GM12878 (cell line): Measurements from ENCODE around the gene TTC38. TPM values are rescaled to one million over a fixed set of nuclear protein-coding genes. Genes with fewer than 3 reads are reported as not detected.

ENCODE experiments used
- ATAC-seq: fragments of 200-7000 bp; cut with Tn5 transposase; 3 replicates; pipeline ENCODE4 v1.9.1; 2020; ENCODE audit warnings: mild to moderate bottlenecking, moderate library complexity
- BruUV-seq: library from RNA; stranded (reverse); fragments of 400-500 nt; replicated peaks from 2 replicates; lab custom pipeline; 2021; lab: Mats Ljungman, UMichigan
- CTCF ChIA-PET: fragments of 300-600 bp; sonication (Branson Sonifier 250); formaldehyde crosslinking; extraction: SDS; loops from one replicate; lab custom pipeline; 2021; ENCODE audit warnings: inconsistent platforms; lab: Yijun Ruan, JAX
- POLR2A ChIA-PET: fragments of 350-600 bp; formaldehyde crosslinking; extraction: SDS; loops from one replicate; lab custom pipeline; 2021; ENCODE audit warnings: inconsistent platforms; lab: Charles Lee
- RAD21 ChIA-PET: fragments of 300-600 bp; sonication (Branson Sonifier 250); formaldehyde crosslinking; loops from one replicate; lab custom pipeline; 2023; ENCODE audit warnings: antibody characterized with exemption; ENCODE audit not compliant: unreplicated experiment; lab: Charles Lee
- SMC1A ChIA-PET: fragments of 300-600 bp; sonication (Branson Sonifier 250); formaldehyde crosslinking; loops from one replicate; lab custom pipeline; 2023; ENCODE audit not compliant: unreplicated experiment, uncharacterized antibody; lab: Charles Lee
- DNase-seq: peaks from one replicate; pipeline ENCODE4 v3.0.0-alpha.2; 2011; ENCODE audit warnings: low read depth, low spot score
- FAIRE-seq: peaks from 3 replicates; lab custom pipeline; 2011; peaks lifted over from hg19 to GRCh38; lab: Jason Lieb, UNC
- H2AFZ ChIP-seq: 2 replicates; pipeline ENCODE4 v1.6.0; 2011; ENCODE audit warnings: low read depth, low read length, control low read depth; ENCODE audit not compliant: control insufficient read depth
- H3K27ac ChIP-seq: 2 replicates; pipeline ENCODE4 v1.5.1; 2011; ENCODE audit warnings: control low read depth; ENCODE audit not compliant: control insufficient read depth, insufficient read depth
- H3K27me3 ChIP-seq, 2 experiments: replicated peaks in 1 of 2; 2 replicates each; pipeline versions ENCODE4 v1.6.0 to v1.6.1; 2011; ENCODE audit warnings: low read length in 1 of 2; ENCODE audit not compliant: control insufficient read depth in 2 of 2, insufficient read depth in 2 of 2
- H3K36me3 ChIP-seq, 2 experiments: 2 replicates each; pipeline ENCODE4 v1.5.1; 2011; ENCODE audit warnings: low read length in 1 of 2; ENCODE audit not compliant: control insufficient read depth in 2 of 2, insufficient read depth in 2 of 2
- H3K4me1 ChIP-seq: 2 replicates; pipeline ENCODE4 v1.6.1; 2011; ENCODE audit warnings: mild to moderate bottlenecking, low read length, moderate library complexity, mixed read lengths; ENCODE audit not compliant: control insufficient read depth, insufficient read depth
- H3K4me2 ChIP-seq: 2 replicates; pipeline ENCODE4 v1.6.0; 2011; ENCODE audit warnings: control low read depth; ENCODE audit not compliant: control insufficient read depth, insufficient read depth
- H3K4me3 ChIP-seq: fragments of 200-600 bp; sonication (generic); 2 replicates; pipeline ENCODE4 v1.5.1; 2016
- H3K79me2 ChIP-seq: 2 replicates; pipeline ENCODE4 v1.6.0; 2011; ENCODE audit warnings: low read length; ENCODE audit not compliant: control insufficient read depth, insufficient read depth
- H3K9ac ChIP-seq: 2 replicates; pipeline ENCODE4 v1.8.0; 2011; ENCODE audit warnings: low read length, control low read depth, mixed read lengths; ENCODE audit not compliant: control insufficient read depth, insufficient read depth
- H3K9me3 ChIP-seq: replicated peaks from 3 replicates; pipeline ENCODE4 v1.5.1; 2011; ENCODE audit warnings: mild to moderate bottlenecking, low read length; ENCODE audit not compliant: control insufficient read depth, insufficient read depth
- H4K20me1 ChIP-seq: 2 replicates; pipeline ENCODE4 v1.6.0; 2011; ENCODE audit not compliant: control insufficient read depth, insufficient read depth
- MYB ChIP-seq: fragments of 150-350 bp; IDR thresholded peaks from 2 replicates; pipeline ENCODE4 v1.6.1; 2014; ENCODE audit warnings: mild to moderate bottlenecking, low read depth, low read length, borderline replicate concordance
- POLR2AphosphoS2 ChIP-seq: IDR thresholded peaks from 2 replicates; pipeline ENCODE4 v1.6.1; 2011; ENCODE audit warnings: low read depth, mild to moderate bottlenecking, low read length, improper control_type of control experiment, moderate library complexity
- STAT3 ChIP-seq: IDR thresholded peaks from 2 replicates; pipeline ENCODE4 v1.6.1; 2011; ENCODE audit warnings: low read depth, low read length, improper control_type of control experiment
- WGBS: methylation state at CpG from one replicate; pipeline ENCODE4 v1.1.6; 2016; ENCODE audit warnings: low lambda C conversion rate; ENCODE audit not compliant: insufficient replicate concordance, insufficient coverage; ENCODE audit errors: missing lambda C conversion rate; 5-methylcytosine and 5-hydroxymethylcytosine counted together
- in situ Hi-C: fragments of 300-500 bp; cut with MboI; formaldehyde crosslinking; loops from 9 replicates; pipeline ENCODE4 v1.14.3; 2018; ENCODE audit warnings: mixed read lengths
- intact Hi-C: fragments of 100-400 bp; cut with micrococcal nuclease; formaldehyde crosslinking; loops from one replicate; pipeline ENCODE4 v1.14.2; 2022; ENCODE audit not compliant: unreplicated experiment
- polyA plus RNA-seq, 11 experiments: library from polyadenylated mRNA; depleted of rRNA in 4 of 11; unstranded in 6 of 11; stranded (reverse) in 5 of 11; fragments of >200 nt; fragmentation: Nextera tagmentation in 4 of 11; fragmentation: Illumina TruSeq in 1 of 11; extraction: Ambion mirVana in 4 of 11; extraction: Trizol in 1 of 11; gene quantifications; 1 replicate in 1 of 11; 2 replicates in 10 of 11; pipeline versions ENCODE4 v1.2.1 to v1.2.3, GENCODE V29; 2011 to 2016; ENCODE audit warnings: inconsistent platforms in 2 of 11, missing spikeins in 2 of 11, low read depth in 1 of 11
- total RNA-seq, 4 experiments: library from RNA; depleted of rRNA in 3 of 4; stranded (reverse); fragments of >200 nt in 3 of 4; fragmentation: Illumina TruSeq in 1 of 4; extraction: Trizol in 1 of 4; gene quantifications; 2 replicates each; pipeline versions ENCODE4 v1.2.1 to v1.2.3, GENCODE V29; 2013 to 2021
- TF ChIP-seq, protein P1 (sequence below): fragments of 450-650 bp; IDR thresholded peaks from 2 replicates; pipeline ENCODE4 v1.6.1; 2014; ENCODE audit warnings: mild to moderate bottlenecking
- TF ChIP-seq, protein P2 (sequence below), 3 experiments: IDR thresholded peaks in 2 of 3; conservative IDR thresholded peaks in 1 of 3; 2 replicates each; pipeline ENCODE4 v1.5.1; 2011; ENCODE audit warnings: low read depth in 3 of 3, low read length in 3 of 3, mild to moderate bottlenecking in 3 of 3, control low read depth in 2 of 3, moderate library complexity in 2 of 3, inconsistent platforms in 1 of 3, mixed read lengths in 1 of 3; ENCODE audit not compliant: control insufficient read depth in 2 of 3, insufficient read depth in 1 of 3; ENCODE audit errors: extremely low read depth in 1 of 3

TTC38 gene
- total and polyA plus RNA-seq, 10 of the 15 experiments (the other 5 are each of a cell fraction or from before 2014, with no cell fraction given) = 0.58 to 39.9 (median 13.0) TPM

DNA sequence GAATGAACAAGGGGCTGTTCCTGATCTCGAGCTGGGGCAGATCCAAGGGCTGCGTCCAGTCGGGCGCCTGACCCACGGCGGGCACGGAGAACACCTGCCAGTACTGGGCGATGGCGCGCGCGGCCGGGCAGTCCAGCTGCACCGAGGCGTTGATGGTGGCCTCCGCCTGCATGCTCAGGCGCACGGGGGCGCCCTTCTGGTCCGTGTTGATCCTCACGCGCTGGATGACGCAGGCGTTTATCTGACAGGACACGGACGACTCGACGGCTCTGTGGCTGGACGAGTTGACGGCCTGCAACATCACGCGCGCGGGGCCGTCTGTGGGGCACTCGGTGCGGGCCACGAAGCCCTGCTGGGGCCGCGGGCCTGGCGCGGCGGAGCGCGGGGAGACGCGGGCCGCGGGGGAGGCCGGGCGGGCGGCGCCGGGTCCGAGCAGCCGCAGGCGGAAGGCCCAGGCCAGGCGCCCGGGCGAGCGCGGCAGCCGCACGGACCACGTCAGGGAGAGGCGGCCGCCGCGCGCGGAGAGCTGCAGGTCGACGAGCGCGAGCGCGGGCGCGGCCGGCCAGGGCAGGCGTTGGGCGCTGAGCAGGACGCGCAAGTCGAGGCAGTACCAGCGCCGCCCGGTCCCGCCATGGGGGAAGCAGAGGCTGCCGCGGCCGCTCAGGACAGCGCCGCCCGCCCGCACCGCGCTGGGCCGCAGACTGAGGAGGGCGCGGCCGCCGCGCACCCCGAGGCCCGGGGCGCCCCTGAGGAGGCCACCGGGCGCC lies 5.2 kb upstream of the TTC38 start:
- H3K27ac ChIP-seq = no peak overlapping the region
- H3K4me1 ChIP-seq = no peaks in the 10 kb centered on the region
- no peak overlapping the region for H3K4me3 ChIP-seq
- RAD21 ChIA-PET = no interaction called here
- CTCF ChIA-PET = no interaction called here
- POLR2A ChIA-PET = no interaction called here
- H3K9ac ChIP-seq = no peak overlapping the region
- FAIRE-seq (no peak), DNase-seq (no peak), ATAC-seq (no peak)
- H3K4me2 ChIP-seq = no peak overlapping the region
- WGBS = 79% methylated on average over 54 of the region's 109 CpGs
- no peaks in the 10 kb centered on the region for H3K79me2 ChIP-seq
- H4K20me1 ChIP-seq = no peaks in the 10 kb centered on the region
- SMC1A ChIA-PET = no interaction called here
- peaks cover 10% of the 10 kb centered on the region; the same call in 2 of the 3 replicates for H3K9me3 ChIP-seq
- no peak overlapping the region for H2AFZ ChIP-seq
- in situ Hi-C loops = no loop called here
- TF ChIP-seq, protein P1, sequence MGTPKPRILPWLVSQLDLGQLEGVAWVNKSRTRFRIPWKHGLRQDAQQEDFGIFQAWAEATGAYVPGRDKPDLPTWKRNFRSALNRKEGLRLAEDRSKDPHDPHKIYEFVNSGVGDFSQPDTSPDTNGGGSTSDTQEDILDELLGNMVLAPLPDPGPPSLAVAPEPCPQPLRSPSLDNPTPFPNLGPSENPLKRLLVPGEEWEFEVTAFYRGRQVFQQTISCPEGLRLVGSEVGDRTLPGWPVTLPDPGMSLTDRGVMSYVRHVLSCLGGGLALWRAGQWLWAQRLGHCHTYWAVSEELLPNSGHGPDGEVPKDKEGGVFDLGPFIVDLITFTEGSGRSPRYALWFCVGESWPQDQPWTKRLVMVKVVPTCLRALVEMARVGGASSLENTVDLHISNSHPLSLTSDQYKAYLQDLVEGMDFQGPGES = no peak
- TF ChIP-seq STAT3 (no peak), POLR2AphosphoS2 (no peak), MYB (no peak)
- TF ChIP-seq, protein P2, sequence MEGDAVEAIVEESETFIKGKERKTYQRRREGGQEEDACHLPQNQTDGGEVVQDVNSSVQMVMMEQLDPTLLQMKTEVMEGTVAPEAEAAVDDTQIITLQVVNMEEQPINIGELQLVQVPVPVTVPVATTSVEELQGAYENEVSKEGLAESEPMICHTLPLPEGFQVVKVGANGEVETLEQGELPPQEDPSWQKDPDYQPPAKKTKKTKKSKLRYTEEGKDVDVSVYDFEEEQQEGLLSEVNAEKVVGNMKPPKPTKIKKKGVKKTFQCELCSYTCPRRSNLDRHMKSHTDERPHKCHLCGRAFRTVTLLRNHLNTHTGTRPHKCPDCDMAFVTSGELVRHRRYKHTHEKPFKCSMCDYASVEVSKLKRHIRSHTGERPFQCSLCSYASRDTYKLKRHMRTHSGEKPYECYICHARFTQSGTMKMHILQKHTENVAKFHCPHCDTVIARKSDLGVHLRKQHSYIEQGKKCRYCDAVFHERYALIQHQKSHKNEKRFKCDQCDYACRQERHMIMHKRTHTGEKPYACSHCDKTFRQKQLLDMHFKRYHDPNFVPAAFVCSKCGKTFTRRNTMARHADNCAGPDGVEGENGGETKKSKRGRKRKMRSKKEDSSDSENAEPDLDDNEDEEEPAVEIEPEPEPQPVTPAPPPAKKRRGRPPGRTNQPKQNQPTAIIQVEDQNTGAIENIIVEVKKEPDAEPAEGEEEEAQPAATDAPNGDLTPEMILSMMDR (IDR thresholded peaks at IDR 0.05 in 2 of 3, conservative IDR thresholded peaks at IDR 0.05 in 1 of 3; ENCODE audit: control insufficient read depth in 2 of 3, extremely low read depth in 1 of 3, insufficient read depth in 1 of 3, low read depth in 3 of 3, low read length in 3 of 3) = peak in 2 of 3 experiments; percentile 3 to 49; a peak in 1 of 6 replicates
- H3K36me3 ChIP-seq = no peaks in the 10 kb centered on the region
- intact Hi-C loops = no loop called here
- H3K27me3 ChIP-seq = peaks cover 3 to 5% of the 10 kb centered on the region in 2 experiments
- BruUV-seq = no TSS peak
